ENCODE measurements around the gene PLSCR1.

PLSCR1 gene

DNA sequence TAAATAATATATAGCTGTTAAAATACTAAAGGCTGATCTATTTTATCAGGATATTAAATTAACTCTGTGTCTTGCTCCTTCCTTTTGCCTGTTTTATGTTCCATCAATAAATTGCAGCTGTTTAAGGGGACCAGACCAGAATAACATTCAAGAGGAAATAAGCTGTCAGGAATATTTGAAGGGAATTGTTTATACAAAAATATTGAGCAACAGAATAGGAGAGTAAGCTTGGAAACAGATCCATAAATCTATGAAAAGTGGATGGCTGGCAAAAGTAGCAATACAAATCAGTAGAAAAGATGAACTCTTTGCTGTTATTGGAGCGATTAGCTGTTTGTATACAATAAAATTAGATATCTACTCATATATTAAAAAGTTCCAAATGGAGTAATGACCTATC is 38.9 kb downstream of the PLSCR1 start:
- TF ChIP-seq, protein P1, sequence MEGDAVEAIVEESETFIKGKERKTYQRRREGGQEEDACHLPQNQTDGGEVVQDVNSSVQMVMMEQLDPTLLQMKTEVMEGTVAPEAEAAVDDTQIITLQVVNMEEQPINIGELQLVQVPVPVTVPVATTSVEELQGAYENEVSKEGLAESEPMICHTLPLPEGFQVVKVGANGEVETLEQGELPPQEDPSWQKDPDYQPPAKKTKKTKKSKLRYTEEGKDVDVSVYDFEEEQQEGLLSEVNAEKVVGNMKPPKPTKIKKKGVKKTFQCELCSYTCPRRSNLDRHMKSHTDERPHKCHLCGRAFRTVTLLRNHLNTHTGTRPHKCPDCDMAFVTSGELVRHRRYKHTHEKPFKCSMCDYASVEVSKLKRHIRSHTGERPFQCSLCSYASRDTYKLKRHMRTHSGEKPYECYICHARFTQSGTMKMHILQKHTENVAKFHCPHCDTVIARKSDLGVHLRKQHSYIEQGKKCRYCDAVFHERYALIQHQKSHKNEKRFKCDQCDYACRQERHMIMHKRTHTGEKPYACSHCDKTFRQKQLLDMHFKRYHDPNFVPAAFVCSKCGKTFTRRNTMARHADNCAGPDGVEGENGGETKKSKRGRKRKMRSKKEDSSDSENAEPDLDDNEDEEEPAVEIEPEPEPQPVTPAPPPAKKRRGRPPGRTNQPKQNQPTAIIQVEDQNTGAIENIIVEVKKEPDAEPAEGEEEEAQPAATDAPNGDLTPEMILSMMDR (IDR thresholded peaks at IDR 0.05; ENCODE audit: insufficient read depth, missing control alignments), result no peak
- no peak for FAIRE-seq
- no peak for DNase-seq (ENCODE audit: insufficient read length, low spot score)

DNA sequence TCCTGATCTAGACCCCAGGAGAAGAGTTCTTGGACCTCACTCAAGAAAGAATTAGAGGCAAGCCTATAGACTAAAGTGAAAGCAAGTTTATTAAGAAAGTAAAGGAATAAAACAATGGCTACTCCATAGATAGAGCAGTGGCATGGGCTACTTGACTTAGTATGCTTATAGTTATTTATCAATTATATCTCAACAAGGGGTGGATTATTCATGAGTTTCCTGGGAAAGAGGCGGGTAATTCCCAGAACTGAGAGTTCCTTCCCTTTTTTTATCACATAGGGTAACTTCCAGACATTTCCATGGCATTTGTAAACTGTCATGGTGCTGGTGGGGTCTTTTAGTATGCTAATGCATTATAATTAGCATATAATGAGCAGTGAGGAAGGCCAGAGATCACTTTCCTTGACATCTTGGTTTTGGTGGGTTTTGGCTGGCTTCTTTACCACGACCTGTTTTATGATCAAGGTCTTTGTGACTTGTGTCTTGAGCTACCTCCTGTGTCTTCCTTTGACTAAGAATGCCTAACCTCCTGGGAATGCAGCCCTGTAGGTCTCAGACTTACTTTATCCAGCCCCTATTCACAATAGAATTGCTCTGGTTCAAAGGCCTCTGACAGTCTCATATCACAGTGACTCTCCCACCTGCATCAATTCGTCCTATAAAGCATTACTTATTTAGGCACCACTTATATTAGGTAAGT is 39.8 kb downstream of the PLSCR1 start:
- FAIRE-seq (no peak), DNase-seq (ENCODE audit: insufficient read length, low spot score) (no peak)
- TF ChIP-seq, protein P1 (IDR thresholded peaks at IDR 0.05; ENCODE audit: insufficient read depth, missing control alignments), result no peak

DNA sequence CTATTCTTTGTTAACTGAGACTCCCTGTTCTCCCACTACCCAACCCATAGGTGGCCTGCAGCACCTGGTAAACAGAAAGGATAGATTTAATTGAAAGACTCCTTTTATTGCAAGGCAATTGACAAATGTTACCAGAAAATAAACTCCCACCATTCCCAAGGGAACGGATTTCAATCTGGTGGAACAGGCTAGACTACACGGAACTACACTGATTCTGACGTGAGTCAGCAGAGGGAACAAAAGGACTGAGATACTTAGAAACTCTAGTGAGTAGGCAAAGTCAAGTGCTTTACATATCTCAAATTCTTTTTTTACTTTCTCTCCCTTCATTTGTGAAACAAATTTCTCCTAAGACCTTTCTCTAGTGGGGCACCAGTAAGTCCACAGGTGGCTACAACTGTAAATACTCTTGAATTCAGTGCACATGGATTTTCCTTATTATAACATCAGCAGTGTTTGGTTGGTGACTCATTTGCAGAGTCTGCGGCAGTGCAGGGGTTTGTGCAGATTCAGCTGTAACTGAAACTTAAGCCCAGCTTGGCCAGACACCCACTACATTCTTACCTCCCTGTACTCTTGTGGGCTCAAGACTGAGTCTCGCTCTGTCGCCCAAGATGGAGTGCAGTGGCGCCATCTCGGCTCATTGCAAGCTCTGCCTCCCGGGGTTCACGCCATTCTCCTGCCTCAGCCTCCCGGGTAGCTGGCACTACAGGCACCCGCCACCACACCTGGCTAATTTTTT is 40.8 kb downstream of the PLSCR1 start:
- TF ChIP-seq, protein P1 (IDR thresholded peaks at IDR 0.05; ENCODE audit: insufficient read depth, missing control alignments), result no peak
- FAIRE-seq (no peak), DNase-seq (ENCODE audit: insufficient read length, low spot score) (no peak)

DNA sequence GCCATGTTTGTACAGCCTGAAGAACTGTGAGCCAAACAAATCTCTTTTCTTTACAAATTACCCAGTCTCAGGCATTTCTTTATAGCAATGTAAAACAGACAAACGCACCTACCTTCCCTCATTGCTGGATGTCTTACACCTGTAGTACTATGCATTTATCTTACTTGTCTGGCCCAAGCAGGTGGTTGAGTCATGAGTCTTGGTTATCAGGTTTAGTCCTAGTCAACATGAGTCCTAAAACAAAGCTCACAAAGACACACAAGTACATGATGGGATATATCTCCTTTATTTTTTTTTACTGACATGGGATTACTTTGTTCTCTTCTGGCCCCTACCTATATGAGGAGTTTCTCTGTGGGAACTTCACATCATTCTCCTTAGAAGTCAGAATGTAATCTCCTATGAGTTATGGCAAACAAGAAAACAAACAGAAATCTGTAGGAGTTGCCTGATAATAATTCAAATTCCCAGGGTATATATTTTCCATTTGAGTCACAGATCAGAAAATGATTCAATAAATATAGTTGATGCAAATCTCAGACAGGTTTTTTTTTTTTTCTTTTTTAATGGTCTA is 41.4 kb downstream of the PLSCR1 start:
- no peak for DNase-seq (ENCODE audit: insufficient read length, low spot score)
- FAIRE-seq, result no peak
- TF ChIP-seq, protein P1 (IDR thresholded peaks at IDR 0.05; ENCODE audit: insufficient read depth, missing control alignments), result no peak

DNA sequence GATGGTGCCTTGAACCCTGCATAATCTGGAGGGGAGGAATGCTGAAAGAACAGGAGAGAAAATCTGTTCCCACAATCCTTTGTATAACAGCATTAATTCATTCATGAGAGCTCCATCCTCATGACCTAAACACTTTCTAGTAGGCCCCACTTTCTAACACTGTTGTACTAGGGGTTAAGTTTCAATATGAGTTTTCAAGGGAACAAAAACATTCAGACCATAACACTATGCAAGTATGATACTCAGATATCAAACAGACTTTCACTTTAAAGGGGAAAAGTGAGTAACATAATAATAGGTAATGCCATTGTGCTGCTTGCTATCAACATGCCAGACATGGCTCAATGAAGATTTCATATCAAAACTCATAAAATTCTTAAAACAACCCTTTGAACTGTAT is 42.7 kb downstream of the PLSCR1 start:
- TF ChIP-seq, protein P1 (IDR thresholded peaks at IDR 0.05; ENCODE audit: insufficient read depth, missing control alignments), result no peak
- DNase-seq (ENCODE audit: insufficient read length, low spot score), result no peak
- FAIRE-seq, result no peak

DNA sequence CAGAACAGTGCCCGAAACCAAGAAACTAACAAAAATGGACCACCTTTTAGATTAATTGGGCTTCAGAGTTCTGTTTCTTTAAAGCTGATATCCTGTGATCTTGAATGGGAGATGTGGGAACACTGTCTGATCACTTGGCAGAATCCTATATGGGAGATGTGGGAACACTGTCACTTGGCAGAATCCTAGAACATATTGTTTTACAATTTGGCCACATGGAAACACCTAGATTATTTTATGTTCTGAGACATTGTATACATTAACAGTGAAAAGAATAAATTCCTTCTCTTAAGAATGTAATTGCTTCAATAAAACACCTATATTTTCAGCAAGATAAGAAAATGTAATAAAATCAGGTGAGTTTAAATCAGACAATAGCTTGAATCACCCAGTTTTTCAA is 44.7 kb downstream of the PLSCR1 start:
- FAIRE-seq (no peak), DNase-seq (ENCODE audit: insufficient read length, low spot score) (no peak)
- TF ChIP-seq, protein P1 (IDR thresholded peaks at IDR 0.05; ENCODE audit: insufficient read depth, missing control alignments), result no peak

Data from D721Med (cell line).